Measurements from ENCODE around the gene SMKR1. TPM values are rescaled to one million over a fixed set of nuclear protein-coding genes. Genes with fewer than 3 reads are reported as not detected.
A peak's percentile ranks its signal among the peaks of the same experiment; 100 is the strongest.
"Not testable (repeated sequence)": the region's sequence is repeated elsewhere in the genome, so short reads cannot be mapped to it uniquely, and the experiment has no call there.

The SMKR1 gene
- total RNA-seq, 2 experiments from 2014 or later: 2.6 to 3.6 TPM

GRCh38 chr7:129468547-129468946 lies 33.8 kb upstream of the SMKR1 start:
- H3K9me3 Mint-ChIP-seq: no peaks in the 10 kb centered on the region
- no peak overlapping the region for H3K27ac Mint-ChIP-seq
- ATAC-seq: peak; percentile 46
- ChIA-PET CTCF (interaction anchor here (0.7 to 7.8 kb wide), 5 partner anchors 67 to 251 kb away, joined by 3 to 141 read pairs (median 20); no protein-coding TSS in a partner anchor), POLR2A (no interaction called here)
- H3K27me3 Mint-ChIP-seq: no peaks in the 10 kb centered on the region
- no peak for TF ChIP-seq CTCF (IDR thresholded peaks at IDR 0.05)
- intact Hi-C loops (cut with micrococcal nuclease): no loop called here
- H3K36me3 Mint-ChIP-seq (ENCODE audit: low read depth): peaks cover 6% of the 10 kb centered on the region
- H3K4me3 Mint-ChIP-seq: no peak overlapping the region
- DNase-seq: no peak
- H3K4me1 Mint-ChIP-seq (ENCODE audit: low read depth): peaks cover 4% of the 10 kb centered on the region

- H3K36me3 Mint-ChIP-seq (ENCODE audit: low read depth): peaks cover 5% of the 10 kb centered on the region
- peaks cover 4% of the 10 kb centered on the region for H3K4me1 Mint-ChIP-seq (ENCODE audit: low read depth)
- no peak for ATAC-seq
- no peaks in the 10 kb centered on the region for H3K9me3 Mint-ChIP-seq
- ChIA-PET CTCF (interaction anchor here (0.8 to 7.8 kb wide), 8 partner anchors 11 to 171 kb away, joined by 3 to 141 read pairs (median 18); partner anchors contain the start of gene STRIP2), POLR2A (no interaction called here)
- no peak for TF ChIP-seq CTCF (IDR thresholded peaks at IDR 0.05)
- no peak for DNase-seq
- intact Hi-C loops (cut with micrococcal nuclease): loop anchor here (10.0 kb wide), 1 partner anchor 245 kb away; the partner anchor contains the start of gene AHCYL2
- no peak overlapping the region for H3K4me3 Mint-ChIP-seq
- no peaks in the 10 kb centered on the region for H3K27me3 Mint-ChIP-seq
- no peak overlapping the region for H3K27ac Mint-ChIP-seq
These were observed 32.4 kb upstream of the SMKR1 start for GRCh38 chr7:129469930-129470329.

- Mint-ChIP-seq H3K36me3 (ENCODE audit: low read depth) (peaks cover 3% of the 10 kb centered on the region), H3K4me1 (ENCODE audit: low read depth) (peaks cover 4% of the 10 kb centered on the region), H3K9me3 (no peaks in the 10 kb centered on the region), H3K27me3 (no peaks in the 10 kb centered on the region), H3K27ac (no peak overlapping the region), H3K4me3 (no peak overlapping the region)
- TF ChIP-seq CTCF (IDR thresholded peaks at IDR 0.05): no peak
- CTCF ChIA-PET: interaction anchor here (0.8 to 7.8 kb wide), 8 partner anchors 10 to 252 kb away, joined by 3 to 141 read pairs (median 18); partner anchors contain the start of gene STRIP2
- POLR2A ChIA-PET: no interaction called here
- DNase-seq: no peak
- ATAC-seq: no peak
- intact Hi-C loops (cut with micrococcal nuclease): loop anchor here (10.0 kb wide), 1 partner anchor 246 kb away; the partner anchor contains the start of gene AHCYL2
These were observed 31.9 kb upstream of the SMKR1 start for GRCh38 chr7:129470411-129470810.

DNA sequence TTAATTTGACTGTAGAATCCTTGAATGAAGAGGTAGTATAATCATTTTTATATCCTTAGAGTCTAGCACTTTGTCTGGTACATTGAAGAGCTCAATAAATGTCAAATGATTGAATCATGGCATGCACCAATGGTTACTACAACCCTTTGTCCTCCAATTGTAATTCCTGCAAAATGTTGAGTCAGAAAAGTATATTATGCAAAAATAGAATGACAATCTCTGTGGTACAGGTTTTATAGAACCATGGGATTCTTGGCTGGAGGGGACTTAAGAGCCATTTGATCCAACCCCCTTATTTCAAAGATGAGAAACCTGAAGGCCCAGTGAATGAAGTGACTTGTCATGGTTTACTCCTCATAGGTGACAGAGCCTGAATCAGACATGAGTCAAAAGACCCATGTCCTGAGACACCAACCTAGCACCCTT lies 30.9 kb upstream of the SMKR1 start:
- Mint-ChIP-seq H3K4me3 (no peak overlapping the region), H3K27me3 (no peaks in the 10 kb centered on the region), H3K36me3 (ENCODE audit: low read depth) (peaks cover 6% of the 10 kb centered on the region), H3K9me3 (no peaks in the 10 kb centered on the region), H3K27ac (no peak overlapping the region), H3K4me1 (ENCODE audit: low read depth) (peaks cover 4% of the 10 kb centered on the region)
- ATAC-seq (peak; percentile 55), DNase-seq (no peak)
- ChIA-PET POLR2A (no interaction called here), CTCF (interaction anchor here (0.6 to 7.8 kb wide), 25 partner anchors 9 to 353 kb away, joined by 3 to 141 read pairs (median 5); partner anchors contain the start of genes NRF1 and STRIP2)
- intact Hi-C loops (cut with micrococcal nuclease): loop anchor here (10.0 kb wide), 1 partner anchor 247 kb away; the partner anchor contains the start of gene AHCYL2
- TF ChIP-seq CTCF (IDR thresholded peaks at IDR 0.05): no peak

- H3K27ac Mint-ChIP-seq; H3K4me1 Mint-ChIP-seq (ENCODE audit: low read depth); H3K27me3 Mint-ChIP-seq; ATAC-seq; DNase-seq; H3K9me3 Mint-ChIP-seq; CTCF ChIA-PET; H3K4me3 Mint-ChIP-seq; H3K36me3 Mint-ChIP-seq (ENCODE audit: low read depth); POLR2A ChIA-PET: not testable (repeated sequence)
- intact Hi-C loops (cut with micrococcal nuclease): loop anchor here (10.0 kb wide), 1 partner anchor 251 kb away; the partner anchor contains the start of gene AHCYL2
These were observed 26.4 kb upstream of the SMKR1 start for GRCh38 chr7:129475931-129476330.

DNA sequence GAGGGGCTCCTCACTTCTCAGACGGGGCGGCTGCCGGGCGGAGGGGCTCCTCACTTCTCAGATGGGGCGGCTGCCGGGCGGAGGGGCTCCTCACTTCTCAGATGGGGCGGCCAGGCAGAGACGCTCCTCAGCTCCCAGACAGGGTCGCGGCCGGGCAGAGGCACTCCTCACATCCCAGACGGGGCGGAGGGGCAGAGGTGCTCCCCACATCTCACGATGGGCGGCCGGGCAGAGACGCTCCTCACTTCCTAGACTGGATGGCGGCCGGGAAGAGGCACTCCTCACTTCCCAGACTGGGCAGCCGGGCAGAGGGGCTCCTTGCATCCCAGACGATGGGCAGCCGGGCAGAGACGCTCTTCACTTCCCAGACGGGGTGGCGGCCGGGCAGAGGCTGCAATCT lies 25.9 kb upstream of the SMKR1 start:
- H3K27me3 Mint-ChIP-seq; H3K27ac Mint-ChIP-seq; H3K9me3 Mint-ChIP-seq; H3K36me3 Mint-ChIP-seq (ENCODE audit: low read depth); POLR2A ChIA-PET; ATAC-seq; DNase-seq; H3K4me1 Mint-ChIP-seq (ENCODE audit: low read depth); CTCF ChIA-PET; H3K4me3 Mint-ChIP-seq: not testable (repeated sequence)
- intact Hi-C loops (cut with micrococcal nuclease): loop anchor here (10.0 kb wide), 1 partner anchor 252 kb away; the partner anchor contains the start of gene AHCYL2

All from activated CD8-positive, alpha-beta T cell treated with anti-CD3 and anti-CD28 coated beads for 36 hours (primary cell).